Muscle layer of duodenum (tissue), 2 donors: Measurements from ENCODE around the gene HSFX4.
A peak's percentile ranks its signal among the peaks of the same experiment; 100 is the strongest.
"Not testable (repeated sequence)": the region's sequence is repeated elsewhere in the genome, so short reads cannot be mapped to it uniquely, and the experiment has no call there.

ENCODE experiments used
- H3K27ac ChIP-seq: one replicate; pipeline ENCODE4 v1.7.0; 2013; ENCODE audit warnings: mild to moderate bottlenecking, low read length
- H3K27me3 ChIP-seq: one replicate; pipeline ENCODE4 v1.7.0; 2013; ENCODE audit warnings: low read depth, mild to moderate bottlenecking, control low read depth, low read length
- H3K36me3 ChIP-seq, 2 donors: one replicate each; pipeline ENCODE4 v1.7.0; 2013; ENCODE audit warnings: low read length in 2 of 2, control low read depth in 1 of 2, mild to moderate bottlenecking in 1 of 2; ENCODE audit not compliant: insufficient read depth in 2 of 2, control insufficient read depth in 1 of 2
- H3K4me1 ChIP-seq, 2 donors: one replicate each; pipeline ENCODE4 v1.7.0; 2013; ENCODE audit warnings: low read length in 2 of 2, mild to moderate bottlenecking in 2 of 2, control low read depth in 1 of 2, moderate library complexity in 1 of 2; ENCODE audit not compliant: insufficient read depth in 2 of 2, control insufficient read depth in 1 of 2
- H3K4me3 ChIP-seq, 2 donors: one replicate each; pipeline ENCODE4 v1.7.0; 2013; ENCODE audit warnings: low read length in 2 of 2, low read depth in 1 of 2, mild to moderate bottlenecking in 1 of 2
- H3K9me3 ChIP-seq, 2 donors: one replicate each; pipeline ENCODE4 v1.7.0; 2013; ENCODE audit warnings: low read length in 2 of 2, control low read depth in 1 of 2, mild to moderate bottlenecking in 1 of 2; ENCODE audit not compliant: control insufficient read depth in 1 of 2
- donor health status: healthy.

HSFX4 gene

GRCh38 chrX:149923836-149924235 lies 5.5 kb upstream of the HSFX4 start:
- H3K36me3 ChIP-seq, H3K4me1 ChIP-seq, H3K27me3 ChIP-seq, H3K4me3 ChIP-seq, H3K9me3 ChIP-seq, H3K27ac ChIP-seq: not testable (repeated sequence)

DNA sequence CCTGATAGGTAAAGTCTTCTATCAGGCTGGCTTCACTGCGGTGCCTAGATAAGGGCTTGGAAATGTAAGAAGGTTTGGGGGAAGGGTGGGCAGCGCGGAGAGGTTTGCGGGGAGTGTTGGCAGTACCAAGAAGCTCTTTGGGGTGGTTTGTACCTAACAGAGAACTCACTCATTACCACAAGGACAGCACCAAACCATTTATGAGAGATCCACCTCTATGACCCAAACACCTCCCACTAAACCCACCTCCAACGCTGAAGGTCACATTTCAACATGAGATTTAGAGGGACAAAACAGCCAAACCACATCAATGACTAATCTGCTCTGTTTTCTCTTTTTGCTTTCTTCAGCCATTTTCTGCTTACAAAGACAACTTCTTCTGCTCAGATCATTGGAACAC lies 4.9 kb upstream of the HSFX4 start:
- H3K27ac ChIP-seq, H3K4me3 ChIP-seq: not testable (repeated sequence)

DNA sequence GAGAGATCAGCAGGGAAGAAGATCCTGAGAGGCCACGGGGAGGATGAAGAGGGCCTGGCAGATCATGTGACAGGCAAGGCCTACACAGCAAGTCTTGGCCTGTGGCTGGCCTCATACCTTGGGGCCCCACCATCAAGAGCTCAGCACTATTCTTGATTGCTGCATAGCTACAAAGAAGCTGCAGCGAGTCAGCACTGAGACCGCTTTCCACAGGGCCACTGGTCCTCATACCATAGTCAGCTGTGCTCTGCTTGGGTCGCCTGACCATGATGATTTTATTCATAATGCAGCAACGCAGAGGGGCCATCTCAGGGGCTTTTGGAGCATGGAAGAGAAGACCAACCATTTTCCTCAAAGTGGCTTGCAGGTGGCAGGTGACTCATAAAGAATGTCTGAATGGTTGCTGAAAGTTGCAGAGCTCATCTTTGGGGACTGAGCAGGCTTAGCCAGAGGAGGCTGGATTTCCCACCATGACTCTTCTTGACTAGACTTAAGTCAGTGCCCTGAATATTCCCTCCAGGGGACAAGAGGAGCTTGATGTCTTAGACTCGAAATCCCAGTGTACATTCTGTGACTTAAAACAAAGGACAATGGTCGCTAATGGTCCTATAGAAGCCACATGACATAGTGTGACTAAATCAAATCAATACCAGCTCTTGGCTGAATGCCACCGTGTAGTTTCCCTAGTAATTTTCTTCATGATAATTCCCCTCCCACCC lies 2.0 kb upstream of the HSFX4 start:
- not testable (repeated sequence) for H3K27me3 ChIP-seq, H3K4me1 ChIP-seq, H3K4me3 ChIP-seq, H3K9me3 ChIP-seq, H3K36me3 ChIP-seq, H3K27ac ChIP-seq

More for the DNA sequence above, 4.9 kb upstream of the HSFX4 start:
- not testable (repeated sequence) for H3K27me3 ChIP-seq, H3K9me3 ChIP-seq, H3K4me1 ChIP-seq, H3K36me3 ChIP-seq

GRCh38 chrX:149927964-149928258 lies 1.5 kb upstream of the HSFX4 start:
- H3K4me1 ChIP-seq, H3K4me3 ChIP-seq, H3K9me3 ChIP-seq, H3K36me3 ChIP-seq, H3K27me3 ChIP-seq, H3K27ac ChIP-seq: not testable (repeated sequence)

- H3K4me3 ChIP-seq, H3K27ac ChIP-seq, H3K9me3 ChIP-seq, H3K4me1 ChIP-seq, H3K27me3 ChIP-seq, H3K36me3 ChIP-seq: not testable (repeated sequence)
Measured at GRCh38 chrX:149928635-149929034, 738 bp upstream of the HSFX4 start.

DNA sequence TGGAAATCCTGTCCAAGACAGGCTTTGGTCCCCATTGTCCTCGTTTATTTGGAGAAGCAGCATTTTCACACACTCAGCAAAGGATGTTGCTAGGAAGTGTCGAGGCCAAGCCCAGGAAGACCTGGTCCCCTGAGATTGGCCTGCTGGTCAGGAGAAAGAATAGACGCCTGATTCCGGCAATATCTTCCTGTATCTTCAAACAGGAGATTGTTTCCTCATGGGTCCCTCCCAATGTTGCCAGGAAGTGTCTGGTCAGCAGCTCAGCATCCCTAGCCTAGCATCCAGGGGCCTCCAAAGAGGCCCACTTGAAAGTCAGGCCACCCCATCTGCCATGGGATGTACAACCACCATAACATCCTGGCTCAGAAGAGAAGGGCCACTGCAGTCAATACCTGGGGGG lies 2.0 kb downstream of the HSFX4 start:
- not testable (repeated sequence) for H3K4me1 ChIP-seq, H3K4me3 ChIP-seq, H3K9me3 ChIP-seq, H3K36me3 ChIP-seq, H3K27me3 ChIP-seq, H3K27ac ChIP-seq

DNA sequence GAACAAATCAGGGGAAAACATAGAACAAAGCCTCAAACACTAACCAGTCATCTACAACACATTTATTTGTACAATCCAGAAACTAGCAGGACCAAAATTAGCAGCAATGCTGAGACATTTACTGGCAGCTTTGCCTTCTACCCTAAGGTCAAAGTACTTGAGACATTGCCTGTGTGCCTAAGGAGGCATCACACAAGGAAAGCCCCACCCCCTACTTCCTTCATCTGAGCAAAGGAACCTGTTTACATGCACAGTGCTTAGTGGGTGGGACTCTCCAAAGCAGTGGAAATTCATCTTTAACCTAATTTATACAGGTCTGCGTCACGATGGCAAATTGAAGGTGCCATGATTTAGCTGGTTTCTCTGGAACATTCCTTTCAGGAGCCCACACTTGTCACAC lies 2.8 kb downstream of the HSFX4 start:
- not testable (repeated sequence) for H3K36me3 ChIP-seq, H3K9me3 ChIP-seq, H3K4me3 ChIP-seq, H3K4me1 ChIP-seq, H3K27ac ChIP-seq, H3K27me3 ChIP-seq

- not testable (repeated sequence) for H3K27me3 ChIP-seq, H3K4me1 ChIP-seq, H3K27ac ChIP-seq, H3K9me3 ChIP-seq, H3K4me3 ChIP-seq, H3K36me3 ChIP-seq
Measured at GRCh38 chrX:149932970-149933369, 3.6 kb downstream of the HSFX4 start.

DNA sequence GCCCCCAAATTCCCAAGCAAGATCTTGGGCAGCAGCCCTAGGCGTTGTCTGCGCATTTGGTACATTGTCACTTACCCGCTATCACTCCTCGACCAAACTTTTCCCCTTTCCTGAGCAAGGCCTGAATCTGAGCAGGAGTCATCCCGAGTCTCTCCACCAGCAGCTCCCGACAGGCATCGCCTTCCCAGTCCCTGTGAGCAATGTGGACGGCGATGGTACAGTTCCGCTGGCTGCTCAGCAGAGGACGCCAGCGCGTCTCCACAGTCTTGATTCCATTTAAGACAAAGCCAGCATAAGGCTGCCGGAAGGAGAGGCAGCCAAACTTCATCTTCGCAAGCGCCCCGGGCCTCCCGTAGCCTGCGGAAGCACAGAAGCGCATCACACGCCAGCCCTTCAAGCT lies 4.2 kb downstream of the HSFX4 start:
- H3K36me3 ChIP-seq, H3K4me1 ChIP-seq, H3K4me3 ChIP-seq, H3K9me3 ChIP-seq, H3K27me3 ChIP-seq, H3K27ac ChIP-seq: not testable (repeated sequence)

DNA sequence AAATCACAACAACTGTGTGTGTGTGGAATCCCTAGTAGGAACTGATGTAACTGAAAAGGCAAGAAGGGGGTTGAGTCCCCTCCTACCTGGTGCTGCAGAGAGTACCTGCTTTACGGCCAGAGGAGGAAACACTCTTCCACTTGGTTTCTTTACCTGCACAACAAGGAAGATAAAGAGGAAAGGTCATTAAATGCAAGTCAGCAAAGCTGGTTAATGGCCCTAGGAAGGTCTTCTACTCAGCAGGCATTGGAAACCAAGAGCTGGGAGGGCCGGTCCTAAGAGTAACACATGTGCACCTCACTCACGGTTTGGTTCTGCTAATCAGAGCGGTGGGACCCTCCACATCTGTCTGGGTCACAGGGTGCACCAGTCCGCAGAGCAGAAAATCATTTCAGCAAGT lies 8.0 kb downstream of the HSFX4 start:
- Histone ChIP-seq H3K27ac (peak overlapping the region; percentile 80), H3K4me3 (peak overlapping the region; percentile 61 to 72)
- not testable (repeated sequence) for H3K9me3 ChIP-seq, H3K36me3 ChIP-seq, H3K27me3 ChIP-seq, H3K4me1 ChIP-seq

DNA sequence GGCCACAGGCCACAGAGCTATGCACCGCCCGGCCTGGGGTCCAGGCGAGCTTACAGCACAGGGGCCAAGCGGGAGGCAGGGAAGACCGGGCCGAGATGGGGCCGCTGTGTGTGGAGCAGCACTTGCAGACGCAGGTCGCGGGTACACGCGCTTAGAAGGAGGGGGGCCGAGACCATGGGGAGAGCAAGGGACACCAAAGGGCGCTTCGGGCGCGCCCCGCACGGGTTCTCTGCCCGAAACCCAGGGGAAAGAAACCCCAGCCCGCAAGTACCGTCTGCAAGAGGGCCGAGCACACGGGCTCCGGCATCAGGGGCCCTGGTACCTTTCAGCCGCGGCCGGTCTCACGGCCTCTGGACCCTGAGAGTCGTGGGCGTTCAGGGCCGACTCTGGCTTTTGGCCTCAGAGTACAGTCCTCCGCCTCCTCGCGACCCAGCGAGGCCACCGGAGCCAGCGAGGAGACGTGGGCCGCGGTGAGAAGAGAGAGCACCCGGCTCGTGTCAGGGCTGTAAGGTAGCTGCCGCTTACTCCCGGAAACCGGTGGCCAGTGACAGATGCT lies 8.6 kb downstream of the HSFX4 start:
- Histone ChIP-seq H3K27me3 (no peaks in the 10 kb centered on the region), H3K4me1 (peaks cover 0 to 9% of the 10 kb centered on the region in 2 donors), H3K36me3 (no peaks in the 10 kb centered on the region), H3K27ac (peak overlapping the region; percentile 80), H3K9me3 (no peaks in the 10 kb centered on the region), H3K4me3 (peak overlapping the region; percentile 61 to 72)

DNA sequence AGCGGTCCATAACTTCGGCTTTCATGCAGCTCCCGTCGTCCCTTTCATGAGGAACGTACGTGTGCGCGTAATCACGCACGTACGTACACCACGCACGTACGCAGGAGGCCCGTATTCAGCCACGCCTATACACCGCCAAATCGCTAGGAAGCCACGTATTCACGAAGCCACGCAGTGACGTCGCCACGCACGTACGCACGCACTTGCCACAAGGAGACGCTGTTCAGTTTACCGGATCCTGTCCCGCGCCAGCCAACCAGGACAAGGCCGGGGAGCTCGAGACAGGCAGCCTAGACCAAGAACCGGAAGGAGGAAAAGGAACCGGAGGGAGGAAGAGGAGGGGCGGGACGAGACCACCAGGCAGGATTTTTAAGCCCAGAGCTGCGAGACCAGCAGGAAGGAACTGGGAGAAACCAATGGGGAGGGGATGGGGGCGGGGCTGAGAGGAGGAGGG lies 9.1 kb downstream of the HSFX4 start, which contains the start of gene EOLA2:
Gene EOLA2, minus strand, starts transcription at position 65 of the 454 bp plus-strand sequence. CDS start 4,617 bp downstream, outside the sequence.
- Histone ChIP-seq H3K4me1 (peaks cover 0 to 9% of the 10 kb centered on the region in 2 donors), H3K36me3 (no peaks in the 10 kb centered on the region), H3K27me3 (no peaks in the 10 kb centered on the region)

More for the DNA sequence above, 9.1 kb downstream of the HSFX4 start, which contains the start of gene EOLA2:
- no peaks in the 10 kb centered on the region for H3K9me3 ChIP-seq
- H3K27ac ChIP-seq, result peak within 1 kb of the TSS; percentile 80
- H3K4me3 ChIP-seq, result peak within 1 kb of the TSS; percentile 61 to 72
